Mesendoderm (in vitro differentiated cells): ENCODE measurements around the gene CTSV.
"Not testable (repeated sequence)": the region's sequence is repeated elsewhere in the genome, so short reads cannot be mapped to it uniquely, and the experiment has no call there.

ENCODE experiments used
- DNase-seq: peaks from one replicate; pipeline ENCODE4 v3.0.0; 2013
- H2AK5ac ChIP-seq: 2 replicates; pipeline ENCODE4 v1.6.1; 2013; ENCODE audit warnings: low read length, inconsistent platforms
- H2BK120ac ChIP-seq: 2 replicates; pipeline ENCODE4 v1.6.1; 2013; ENCODE audit warnings: low read depth, mild to moderate bottlenecking, low read length, moderate library complexity, mixed read lengths
- H2BK15ac ChIP-seq: replicated peaks from 2 replicates; pipeline ENCODE4 v1.6.1; 2013; ENCODE audit warnings: low read depth, mild to moderate bottlenecking, moderate library complexity
- H2BK5ac ChIP-seq: 2 replicates; pipeline ENCODE4 v1.6.1; 2013; ENCODE audit warnings: low read length, inconsistent platforms
- H3K18ac ChIP-seq: 2 replicates; pipeline ENCODE4 v1.6.1; 2013; ENCODE audit warnings: mild to moderate bottlenecking, low read length, mixed read lengths
- H3K23ac ChIP-seq: one replicate; pipeline ENCODE4 v1.6.1; 2013; ENCODE audit warnings: low read length
- H3K27ac ChIP-seq: 2 replicates; pipeline ENCODE4 v1.5.1; 2013; ENCODE audit warnings: low read depth, mild to moderate bottlenecking, inconsistent platforms, low read length, moderate library complexity
- H3K27me3 ChIP-seq: 2 replicates; pipeline ENCODE4 v1.6.1; 2013; ENCODE audit warnings: low read length, control low read depth, mild to moderate bottlenecking, inconsistent platforms; ENCODE audit not compliant: insufficient read depth, poor library complexity
- H3K36me3 ChIP-seq: 2 replicates; pipeline ENCODE4 v1.6.1; 2013; ENCODE audit warnings: low read length, inconsistent platforms; ENCODE audit not compliant: control insufficient read depth, insufficient read depth
- H3K4ac ChIP-seq: one replicate; pipeline ENCODE4 v1.6.1; 2013; ENCODE audit warnings: low read depth, mild to moderate bottlenecking, low read length, moderate library complexity
- H3K4me1 ChIP-seq: 2 replicates; pipeline ENCODE4 v1.6.1; 2013; ENCODE audit warnings: low read depth, low read length, inconsistent platforms; ENCODE audit not compliant: control insufficient read depth
- H3K4me2 ChIP-seq: 2 replicates; pipeline ENCODE4 v1.6.1; 2013; ENCODE audit warnings: low read length
- H3K4me3 ChIP-seq: 2 replicates; pipeline ENCODE4 v1.5.1; 2013; ENCODE audit warnings: mild to moderate bottlenecking, low read length
- H3K56ac ChIP-seq: one replicate; pipeline ENCODE4 v1.6.1; 2013; ENCODE audit warnings: low read length
- H3K79me1 ChIP-seq: 2 replicates; pipeline ENCODE4 v1.6.1; 2013; ENCODE audit warnings: low read length, inconsistent platforms
- H3K79me2 ChIP-seq: 2 replicates; pipeline ENCODE4 v1.6.1; 2013; ENCODE audit warnings: mild to moderate bottlenecking, low read length; ENCODE audit not compliant: control insufficient read depth, insufficient read depth
- H3K9ac ChIP-seq: 2 replicates; pipeline ENCODE4 v1.6.1; 2013; ENCODE audit warnings: low read length, inconsistent platforms
- H4K5ac ChIP-seq: one replicate; pipeline ENCODE4 v1.6.1; 2013; ENCODE audit warnings: low read length
- H4K8ac ChIP-seq: one replicate; pipeline ENCODE4 v1.6.1; 2013; ENCODE audit warnings: low read depth, mild to moderate bottlenecking, control low read depth, low read length, moderate library complexity
- WGBS: extraction: QIAGEN DNeasy Blood & Tissue Kit; methylation state at CpG from one replicate; pipeline ENCODE4 v1.1.7; 2013; ENCODE audit warnings: low lambda C conversion rate, missing lambda C conversion rate; ENCODE audit not compliant: insufficient coverage; ENCODE audit errors: extremely low coverage; 5-methylcytosine and 5-hydroxymethylcytosine counted together

The CTSV gene

DNA sequence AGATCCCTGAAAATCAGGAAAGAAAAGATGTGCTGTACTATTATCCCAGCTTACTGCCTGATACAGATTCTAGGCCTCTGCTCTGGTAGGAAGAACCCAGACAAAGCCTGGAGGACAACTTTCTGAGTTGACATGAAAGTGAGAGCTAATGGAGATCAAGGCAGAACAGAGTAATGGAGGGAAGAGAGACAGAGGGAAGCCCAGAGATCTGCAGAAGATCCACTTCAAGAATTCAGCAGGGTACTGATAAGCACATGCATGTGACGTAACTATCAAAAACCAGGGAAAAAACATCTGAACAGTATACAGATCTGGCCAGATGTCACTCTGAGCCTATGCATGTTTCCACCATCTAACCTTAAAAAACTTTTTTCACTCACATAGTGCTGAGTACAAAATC is 37.6 kb downstream of the CTSV start:
- no CpG with 5 or more reads among the region's 1 CpG for WGBS

DNA sequence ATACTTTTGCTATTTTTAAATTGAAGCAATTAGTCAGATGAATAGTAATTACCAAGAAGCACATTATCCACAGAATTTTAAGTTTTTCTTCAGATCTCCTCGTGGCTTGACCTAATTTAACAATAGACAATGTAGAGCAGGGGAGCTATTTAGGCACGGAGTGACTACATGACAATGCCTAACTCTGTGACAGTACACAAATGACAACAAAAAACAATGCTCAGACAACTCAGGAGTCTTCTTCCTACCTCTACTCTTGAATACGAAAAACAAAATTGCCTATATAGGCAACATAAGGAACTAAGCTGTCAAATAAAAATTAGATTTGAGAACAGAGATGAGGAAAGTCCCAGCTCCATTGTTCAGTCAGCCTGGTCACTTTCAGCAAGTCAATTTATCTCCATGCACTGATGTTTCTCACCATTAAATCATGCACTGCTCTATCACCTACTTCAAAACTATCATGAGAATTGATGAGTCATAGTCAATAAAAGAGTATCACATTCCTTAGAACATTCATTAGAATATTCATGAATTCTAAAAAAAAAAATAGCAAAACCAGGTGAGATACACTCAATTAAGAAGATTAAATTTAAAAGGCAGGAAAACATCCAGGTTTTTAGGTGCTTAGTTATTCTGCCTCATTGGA is 38.7 kb downstream of the CTSV start:
- not testable (repeated sequence) for H4K8ac ChIP-seq, H3K56ac ChIP-seq, H2AK5ac ChIP-seq, H3K4ac ChIP-seq, H3K79me1 ChIP-seq, H3K4me3 ChIP-seq, H3K18ac ChIP-seq, H4K5ac ChIP-seq, H3K27ac ChIP-seq, H2BK120ac ChIP-seq, H3K27me3 ChIP-seq, H2BK15ac ChIP-seq, DNase-seq, H3K9ac ChIP-seq, H3K4me1 ChIP-seq, H2BK5ac ChIP-seq, H3K36me3 ChIP-seq, H3K23ac ChIP-seq, H3K4me2 ChIP-seq
- no CpG with 5 or more reads among the region's 3 CpGs for WGBS
- peaks cover 18% of the 10 kb centered on the region for H3K79me2 ChIP-seq

More for the DNA sequence above, 37.6 kb downstream of the CTSV start:
- not testable (repeated sequence) for H4K5ac ChIP-seq, H2BK120ac ChIP-seq, H2BK5ac ChIP-seq, H3K23ac ChIP-seq, H3K56ac ChIP-seq, H4K8ac ChIP-seq, H3K4me2 ChIP-seq, H3K4me3 ChIP-seq, H3K18ac ChIP-seq, H3K4ac ChIP-seq, H3K79me1 ChIP-seq, H3K27ac ChIP-seq, H3K27me3 ChIP-seq, H2AK5ac ChIP-seq, H3K9ac ChIP-seq, DNase-seq, H3K36me3 ChIP-seq, H3K4me1 ChIP-seq, H2BK15ac ChIP-seq
- H3K79me2 ChIP-seq: peaks cover 22% of the 10 kb centered on the region

DNA sequence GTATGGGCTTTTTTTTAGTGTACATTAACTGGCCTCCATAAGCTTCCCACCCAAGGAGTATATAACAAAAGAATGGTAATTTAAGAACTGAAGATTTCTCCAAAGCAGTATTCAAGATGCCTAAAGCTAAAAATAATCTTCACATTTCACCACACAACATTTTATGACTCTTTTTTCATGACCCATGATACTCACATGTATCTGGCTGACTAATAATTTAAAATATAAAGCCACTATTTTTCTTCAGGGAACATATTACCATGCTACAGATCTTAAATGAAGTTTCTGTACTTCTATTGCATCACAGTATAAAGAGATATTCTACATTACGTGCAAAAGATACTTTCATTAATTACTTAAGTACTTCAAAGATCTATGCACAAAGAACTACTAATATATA is 39.2 kb downstream of the CTSV start:
- not testable (repeated sequence) for H2BK15ac ChIP-seq, H3K36me3 ChIP-seq, H3K18ac ChIP-seq, DNase-seq, H4K5ac ChIP-seq, H3K4ac ChIP-seq, H3K4me2 ChIP-seq, H3K79me1 ChIP-seq, H2BK5ac ChIP-seq, H3K23ac ChIP-seq, H2BK120ac ChIP-seq, H2AK5ac ChIP-seq, H4K8ac ChIP-seq, H3K9ac ChIP-seq, H3K27ac ChIP-seq, H3K4me1 ChIP-seq, H3K27me3 ChIP-seq, H3K56ac ChIP-seq, H3K4me3 ChIP-seq
- no CpG with 5 or more reads among the region's 1 CpG for WGBS
- peaks cover 16% of the 10 kb centered on the region for H3K79me2 ChIP-seq

DNA sequence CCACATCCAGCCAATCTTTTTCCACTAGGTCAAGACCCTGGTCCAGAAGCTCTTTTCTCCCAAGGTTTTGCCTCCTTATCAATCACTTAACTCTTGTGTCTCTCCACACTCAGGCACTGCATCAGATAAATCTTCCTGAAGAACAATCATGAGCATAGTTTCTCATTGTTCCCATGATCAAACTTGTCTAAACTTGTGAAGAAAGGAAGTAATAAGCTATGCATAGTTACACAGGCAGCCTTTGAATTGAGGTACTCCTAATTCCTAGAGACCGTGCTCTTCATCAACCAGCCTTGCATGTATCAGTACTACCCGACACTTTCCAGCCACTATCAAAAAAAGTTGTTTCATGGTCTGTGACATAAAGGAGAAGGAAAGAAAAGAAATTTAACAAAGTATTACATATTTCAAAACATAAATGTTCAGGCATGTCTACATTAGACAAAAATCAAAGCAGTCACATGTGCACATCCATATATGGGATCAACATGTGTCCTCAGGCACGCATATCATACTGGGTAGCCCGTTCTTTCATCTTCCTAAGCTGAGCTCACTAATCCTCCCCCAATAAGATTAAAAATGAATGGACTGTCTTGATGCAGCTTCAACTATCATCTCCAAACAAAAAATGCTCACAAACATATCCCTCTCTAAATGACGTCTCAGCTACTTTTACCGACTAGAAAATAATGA is 41.8 kb downstream of the CTSV start:
- DNase-seq: not testable (repeated sequence)
- WGBS: no CpG with 5 or more reads among the region's 6 CpGs

DNA sequence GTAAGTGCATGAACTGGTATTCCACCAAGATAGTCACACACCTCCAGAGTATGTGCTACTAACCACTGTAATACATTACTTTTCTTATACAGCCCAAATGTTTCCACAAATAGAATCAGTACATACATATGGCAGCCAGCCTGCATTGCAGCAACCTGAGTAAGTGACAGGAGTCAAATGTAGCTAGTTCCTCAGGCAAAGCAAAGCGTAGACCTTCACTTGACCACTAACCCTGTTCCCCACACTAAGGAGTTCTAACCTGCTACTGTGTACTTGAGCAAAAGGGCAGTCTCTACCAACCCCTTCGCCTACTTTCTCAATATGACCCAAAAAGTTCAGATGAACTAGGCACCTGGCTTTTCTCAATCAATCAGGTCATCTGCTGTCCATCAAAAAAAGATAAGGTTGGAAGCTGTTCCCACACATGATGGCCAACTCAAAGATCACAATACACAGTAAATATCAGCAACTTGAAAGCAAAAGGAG is 44.4 kb downstream of the CTSV start:
- not testable (repeated sequence) for H3K79me1 ChIP-seq, H4K8ac ChIP-seq, H3K27me3 ChIP-seq, H3K36me3 ChIP-seq, H3K23ac ChIP-seq, H3K9ac ChIP-seq, H3K27ac ChIP-seq, H2BK120ac ChIP-seq, H2BK5ac ChIP-seq, H4K5ac ChIP-seq, H3K4me3 ChIP-seq, H3K4ac ChIP-seq, H3K56ac ChIP-seq, H3K4me1 ChIP-seq, DNase-seq, H2AK5ac ChIP-seq, H3K4me2 ChIP-seq, H2BK15ac ChIP-seq, H3K18ac ChIP-seq
- peaks cover 22% of the 10 kb centered on the region for H3K79me2 ChIP-seq
- WGBS: no CpG with 5 or more reads among the region's 2 CpGs

More for the DNA sequence above, 41.8 kb downstream of the CTSV start:
- H3K23ac ChIP-seq, H3K36me3 ChIP-seq, H3K4me2 ChIP-seq, H3K4me3 ChIP-seq, H2AK5ac ChIP-seq, H3K18ac ChIP-seq, H2BK5ac ChIP-seq, H4K5ac ChIP-seq, H3K56ac ChIP-seq, H3K27me3 ChIP-seq, H4K8ac ChIP-seq, H3K79me1 ChIP-seq, H3K9ac ChIP-seq, H3K4ac ChIP-seq, H2BK15ac ChIP-seq, H3K4me1 ChIP-seq, H3K27ac ChIP-seq, H2BK120ac ChIP-seq: not testable (repeated sequence)
- peaks cover 12% of the 10 kb centered on the region for H3K79me2 ChIP-seq
